Ascending aorta (tissue), 2 donors: ENCODE results near the gene SLC29A3. TPM values are rescaled to one million over a fixed set of nuclear protein-coding genes. Genes with fewer than 3 reads are reported as not detected.

Experiments
- DNase-seq, 2 donors: peaks; one replicate each; pipeline ENCODE4 v3.0.0-alpha.2; 2019; ENCODE audit warnings: low spot score in 2 of 2
- H3K27ac ChIP-seq, 2 donors: fragments of 200-600 bp; sonication (generic); one replicate each; pipeline ENCODE4 v1.5.1; 2016 to 2017; ENCODE audit warnings: mild to moderate bottlenecking in 1 of 2
- H3K27me3 ChIP-seq: fragments of 200-600 bp; sonication (generic); one replicate; pipeline ENCODE4 v1.5.1; 2017
- H3K36me3 ChIP-seq, 2 donors: fragments of 200-600 bp; sonication (generic); one replicate each; pipeline ENCODE4 v1.5.1; 2016
- H3K4me1 ChIP-seq, 2 donors: fragments of 200-600 bp; sonication (generic); one replicate each; pipeline ENCODE4 v1.5.1; 2016 to 2017; ENCODE audit warnings: mild to moderate bottlenecking in 1 of 2
- H3K4me3 ChIP-seq, 2 donors: fragments of 200-600 bp; sonication (generic); one replicate each; pipeline ENCODE4 v1.5.1; 2016 to 2017; ENCODE audit warnings: mild to moderate bottlenecking in 1 of 2
- H3K9me3 ChIP-seq, 2 donors: fragments of 200-600 bp; sonication (generic); one replicate each; pipeline ENCODE4 v1.5.1; 2016
- intact Hi-C: fragments of 100-400 bp; cut with DNase I; formaldehyde crosslinking; loops from one replicate; pipeline ENCODE4 v1.15.1; 2023
- total RNA-seq: library from RNA; depleted of rRNA; stranded (reverse); fragments of >200 nt; gene quantifications from one replicate; pipeline ENCODE4 v1.1.0, GENCODE V29; 2016
- TF ChIP-seq, protein P1 (sequence below), 3 experiments: fragments of 200-600 bp in 2 of 3; fragments of 450-650 bp in 1 of 3; sonication (generic) in 2 of 3; IDR thresholded peaks; one replicate each; pipeline ENCODE4 v1.5.1; 2016 to 2019; ENCODE audit warnings: antibody characterized with exemption in 3 of 3, mild to moderate bottlenecking in 1 of 3, moderate library complexity in 1 of 3

SLC29A3 gene
- total RNA-seq, 1 donor from 2014 or later, result 0.64 TPM

DNA sequence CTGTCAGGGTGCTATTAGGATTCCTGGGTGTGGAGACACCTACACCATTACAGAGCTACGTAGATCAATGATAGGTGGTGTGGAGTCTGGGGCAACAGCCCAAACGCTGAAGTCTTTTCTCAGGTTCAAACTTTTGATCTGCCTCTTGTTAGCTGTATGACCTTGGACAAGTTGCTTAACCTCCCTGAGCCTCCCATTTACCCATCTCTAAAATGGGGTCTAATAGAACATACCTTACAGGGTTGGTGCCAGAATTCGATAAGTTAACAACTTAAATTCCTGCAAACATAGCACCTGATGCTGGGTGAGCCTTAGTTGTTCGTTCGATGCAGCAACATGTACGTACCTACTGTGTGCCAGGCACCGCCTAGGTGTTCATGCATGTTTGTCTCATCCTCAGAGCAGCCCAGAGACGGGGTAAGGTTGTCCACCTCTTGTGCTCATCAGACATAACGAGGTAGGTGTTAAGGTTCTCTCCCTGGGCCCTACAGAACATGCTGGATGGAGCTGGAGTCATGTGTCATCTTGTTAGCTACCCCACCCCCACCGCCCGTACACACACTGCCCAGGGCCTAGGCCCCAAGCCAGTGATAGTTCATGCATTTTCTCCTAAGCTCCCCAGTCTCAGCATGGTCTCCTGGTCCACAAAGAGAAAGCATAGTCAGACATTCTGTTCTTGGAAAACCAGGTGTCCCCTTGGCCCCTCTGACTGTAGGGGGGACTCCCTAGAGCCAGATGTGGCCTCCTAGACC is 41.0 kb upstream of the SLC29A3 start:
- H3K36me3 ChIP-seq, result peaks cover 0 to 4% of the 10 kb centered on the region in 2 donors
- no peak for DNase-seq
- intact Hi-C loops, result no loop called here
- no peaks in the 10 kb centered on the region for H3K9me3 ChIP-seq
- no peaks in the 10 kb centered on the region for H3K4me1 ChIP-seq
- H3K27ac ChIP-seq, result no peak overlapping the region
- no peak overlapping the region for H3K4me3 ChIP-seq
- no peaks in the 10 kb centered on the region for H3K27me3 ChIP-seq
- TF ChIP-seq, protein P1, sequence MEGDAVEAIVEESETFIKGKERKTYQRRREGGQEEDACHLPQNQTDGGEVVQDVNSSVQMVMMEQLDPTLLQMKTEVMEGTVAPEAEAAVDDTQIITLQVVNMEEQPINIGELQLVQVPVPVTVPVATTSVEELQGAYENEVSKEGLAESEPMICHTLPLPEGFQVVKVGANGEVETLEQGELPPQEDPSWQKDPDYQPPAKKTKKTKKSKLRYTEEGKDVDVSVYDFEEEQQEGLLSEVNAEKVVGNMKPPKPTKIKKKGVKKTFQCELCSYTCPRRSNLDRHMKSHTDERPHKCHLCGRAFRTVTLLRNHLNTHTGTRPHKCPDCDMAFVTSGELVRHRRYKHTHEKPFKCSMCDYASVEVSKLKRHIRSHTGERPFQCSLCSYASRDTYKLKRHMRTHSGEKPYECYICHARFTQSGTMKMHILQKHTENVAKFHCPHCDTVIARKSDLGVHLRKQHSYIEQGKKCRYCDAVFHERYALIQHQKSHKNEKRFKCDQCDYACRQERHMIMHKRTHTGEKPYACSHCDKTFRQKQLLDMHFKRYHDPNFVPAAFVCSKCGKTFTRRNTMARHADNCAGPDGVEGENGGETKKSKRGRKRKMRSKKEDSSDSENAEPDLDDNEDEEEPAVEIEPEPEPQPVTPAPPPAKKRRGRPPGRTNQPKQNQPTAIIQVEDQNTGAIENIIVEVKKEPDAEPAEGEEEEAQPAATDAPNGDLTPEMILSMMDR (IDR thresholded peaks at IDR 0.05), result no peak

DNA sequence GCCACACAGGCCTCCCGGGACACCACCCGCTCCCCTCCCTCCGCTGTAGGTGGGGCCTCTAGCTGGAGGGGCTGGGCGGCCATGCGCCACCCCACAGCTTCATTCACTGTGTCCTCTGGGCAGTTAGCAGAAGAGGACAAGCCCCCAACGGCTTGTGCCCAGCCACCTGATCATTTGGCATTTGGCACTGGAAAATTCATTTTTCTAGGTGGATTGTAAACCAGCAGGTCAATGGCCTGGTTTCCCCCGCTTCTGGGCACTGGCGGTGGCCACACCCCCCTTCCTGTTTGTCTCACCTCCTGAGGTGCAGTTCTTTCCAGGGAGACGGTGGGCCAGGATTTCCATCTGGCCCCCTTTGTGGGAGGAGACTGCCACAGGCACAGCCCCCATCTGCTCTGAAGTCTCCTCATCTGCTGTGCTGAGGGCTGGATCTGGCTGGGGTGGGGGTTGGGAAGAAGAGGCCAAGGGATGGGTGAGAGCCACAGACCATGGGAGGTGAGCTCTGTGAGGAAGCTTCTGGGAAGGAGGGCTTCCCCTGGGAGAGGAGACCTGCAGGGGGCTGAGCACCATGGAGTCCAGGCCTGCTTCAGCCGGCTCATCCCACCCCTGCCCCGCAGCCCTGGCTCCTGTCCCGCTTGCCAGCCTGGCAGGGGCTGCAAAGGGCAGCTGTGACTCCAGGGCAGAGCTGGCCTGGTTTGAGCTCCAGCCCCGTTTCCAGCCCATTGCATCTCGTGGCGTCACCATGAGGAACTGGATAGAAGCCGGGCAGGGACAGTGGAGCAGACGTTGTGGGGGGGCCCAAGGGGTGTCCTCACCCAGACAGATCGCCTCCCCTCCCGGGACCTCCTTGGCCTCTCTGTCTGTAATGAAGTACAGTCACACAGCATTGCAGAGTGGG is 40.1 kb upstream of the SLC29A3 start:
- DNase-seq, result no peak
- intact Hi-C loops, result no loop called here

DNA sequence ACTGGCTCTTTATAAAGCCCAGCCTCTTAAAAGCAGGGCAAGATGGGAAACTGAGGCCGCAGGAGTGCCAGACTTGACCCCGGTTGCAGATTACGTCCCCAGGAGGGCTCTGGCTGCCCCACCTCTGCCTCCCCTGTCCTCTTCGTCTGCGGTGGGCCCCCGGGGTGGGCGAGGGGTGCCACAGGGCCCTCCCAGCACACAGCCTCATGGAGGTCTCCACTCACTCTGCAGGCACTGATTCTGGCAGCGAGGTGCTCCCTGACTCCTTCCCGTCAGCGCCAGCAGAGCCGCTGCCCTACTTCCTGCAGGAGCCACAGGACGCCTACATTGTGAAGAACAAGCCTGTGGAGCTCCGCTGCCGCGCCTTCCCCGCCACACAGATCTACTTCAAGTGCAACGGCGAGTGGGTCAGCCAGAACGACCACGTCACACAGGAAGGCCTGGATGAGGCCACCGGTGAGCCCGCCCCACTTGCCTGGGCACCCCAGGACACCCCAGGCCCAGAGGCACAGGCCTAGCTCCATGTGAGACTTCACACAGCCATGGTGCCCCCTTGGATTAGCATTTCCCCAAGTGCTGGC is 39.4 kb upstream of the SLC29A3 start:
- Histone ChIP-seq H3K27ac (no peak overlapping the region), H3K4me1 (no peaks in the 10 kb centered on the region), H3K27me3 (no peaks in the 10 kb centered on the region), H3K9me3 (no peaks in the 10 kb centered on the region), H3K4me3 (no peak overlapping the region), H3K36me3 (peaks cover 0 to 4% of the 10 kb centered on the region in 2 donors)
- no peak for DNase-seq
- TF ChIP-seq, protein P1 (IDR thresholded peaks at IDR 0.05), result no peak
- intact Hi-C loops, result no loop called here

More for the DNA sequence above, 40.1 kb upstream of the SLC29A3 start:
- Histone ChIP-seq H3K27me3 (no peaks in the 10 kb centered on the region), H3K9me3 (no peaks in the 10 kb centered on the region), H3K4me1 (no peaks in the 10 kb centered on the region), H3K27ac (no peak overlapping the region), H3K36me3 (peaks cover 0 to 4% of the 10 kb centered on the region in 2 donors), H3K4me3 (no peak overlapping the region)
- TF ChIP-seq, protein P1 (IDR thresholded peaks at IDR 0.05), result no peak

DNA sequence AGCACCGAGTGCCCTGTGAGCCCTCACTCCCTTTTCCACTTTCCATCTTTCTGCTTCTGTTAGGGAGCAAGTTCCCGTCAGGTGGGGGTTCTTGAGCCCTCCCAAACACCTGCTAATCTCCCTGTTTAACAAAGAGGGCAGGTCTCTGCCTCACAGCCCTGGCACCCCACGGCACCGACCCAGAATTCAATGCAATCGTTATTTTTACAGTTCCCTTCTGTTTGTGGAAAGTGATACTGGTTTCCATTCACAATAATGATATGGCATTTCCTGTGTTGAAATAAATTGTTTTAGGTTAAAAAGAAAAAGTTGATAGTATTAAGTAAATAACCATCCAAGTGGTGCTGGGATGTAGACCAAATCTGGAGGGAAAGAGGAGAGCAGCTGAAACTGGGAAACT is 38.8 kb upstream of the SLC29A3 start:
- Histone ChIP-seq H3K9me3 (no peaks in the 10 kb centered on the region), H3K4me3 (no peak overlapping the region), H3K27ac (no peak overlapping the region), H3K36me3 (peaks cover 0 to 4% of the 10 kb centered on the region in 2 donors), H3K27me3 (no peaks in the 10 kb centered on the region), H3K4me1 (no peaks in the 10 kb centered on the region)
- intact Hi-C loops, result no loop called here
- no peak for DNase-seq
- TF ChIP-seq, protein P1 (IDR thresholded peaks at IDR 0.05), result no peak

DNA sequence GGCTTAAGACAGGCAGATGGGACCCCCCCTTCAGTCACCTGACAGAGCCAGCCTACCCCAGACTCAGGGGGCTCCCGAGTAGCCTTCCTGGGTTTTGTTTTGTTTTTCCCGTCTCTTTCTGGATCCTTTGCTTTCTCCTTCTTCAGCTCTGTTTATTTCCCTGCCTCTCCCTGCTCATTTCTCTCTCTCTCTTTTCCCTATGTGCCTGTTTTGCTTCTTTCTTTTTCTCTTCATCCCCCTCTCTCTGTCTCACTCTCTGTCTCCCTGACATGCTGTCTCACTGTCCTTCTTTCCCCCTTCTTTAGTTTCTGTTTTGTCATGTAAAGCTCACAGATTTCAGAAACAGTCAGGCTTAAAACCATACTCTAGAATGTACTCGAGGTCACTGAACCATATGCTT is 38.2 kb upstream of the SLC29A3 start:
- DNase-seq, result no peak
- Histone ChIP-seq H3K36me3 (peaks cover 0 to 4% of the 10 kb centered on the region in 2 donors), H3K27ac (no peak overlapping the region), H3K4me3 (no peak overlapping the region), H3K9me3 (no peaks in the 10 kb centered on the region), H3K4me1 (no peaks in the 10 kb centered on the region), H3K27me3 (no peaks in the 10 kb centered on the region)
- intact Hi-C loops, result no loop called here
- TF ChIP-seq, protein P1 (IDR thresholded peaks at IDR 0.05), result no peak
